IgD-negative memory B cell (primary cell): ENCODE results near the gene TWF1. TPM values are rescaled to one million over a fixed set of nuclear protein-coding genes. Genes with fewer than 3 reads are reported as not detected.

Source experiments
- H3K27ac Mint-ChIP-seq, 3 donors: one replicate each; pipeline ENCODE4 v1.8.0; 2020 to 2022; ENCODE audit warnings: mild to moderate bottlenecking in 3 of 3, mixed read lengths in 3 of 3, moderate library complexity in 1 of 3
- H3K27me3 Mint-ChIP-seq: one replicate; pipeline ENCODE4 v1.8.0; 2021; ENCODE audit warnings: mixed read lengths
- H3K36me3 Mint-ChIP-seq: one replicate; pipeline ENCODE4 v1.8.0; 2020; ENCODE audit warnings: mild to moderate bottlenecking, mixed read lengths
- H3K4me1 Mint-ChIP-seq, 3 donors: one replicate each; pipeline ENCODE4 v1.8.0; 2020 to 2022; ENCODE audit warnings: mixed read lengths in 3 of 3, mild to moderate bottlenecking in 1 of 3
- H3K4me3 Mint-ChIP-seq, 4 donors: one replicate each; pipeline ENCODE4 v1.8.0; 2020 to 2022; ENCODE audit warnings: mild to moderate bottlenecking in 4 of 4, mixed read lengths in 4 of 4, moderate library complexity in 3 of 4
- H3K9me3 Mint-ChIP-seq, 3 donors: one replicate each; pipeline ENCODE4 v1.8.0; 2020 to 2021; ENCODE audit warnings: mixed read lengths in 3 of 3, mild to moderate bottlenecking in 1 of 3
- polyA plus RNA-seq: library from polyadenylated mRNA; unstranded; fragments of 300-500 nt; fragmentation: Illumina TruSeq; gene quantifications from one replicate; pipeline ENCODE4 v1.2.3, GENCODE V29; 2021

TWF1 gene
- polyA plus RNA-seq, 1 donor from 2014 or later: 22.3 TPM

GRCh38 chr12:43824207-43824775 is 18.2 kb upstream of the TWF1 start:
- Mint-ChIP-seq H3K9me3 (no peaks in the 10 kb centered on the region), H3K27ac (no peak overlapping the region), H3K27me3 (no peaks in the 10 kb centered on the region), H3K4me1 (no peaks in the 10 kb centered on the region), H3K4me3 (no peak overlapping the region), H3K36me3 (no peaks in the 10 kb centered on the region)

- Mint-ChIP-seq H3K27ac (no peak overlapping the region), H3K27me3 (peaks cover 2% of the 10 kb centered on the region)
Observed at GRCh38 chr12:43816168-43816567, 10.1 kb upstream of the TWF1 start.

GRCh38 chr12:43815416-43815815 is 9.3 kb upstream of the TWF1 start:
- Mint-ChIP-seq H3K9me3 (no peaks in the 10 kb centered on the region), H3K36me3 (peaks cover 2% of the 10 kb centered on the region), H3K27ac (no peak overlapping the region), H3K4me1 (no peaks in the 10 kb centered on the region), H3K4me3 (no peak overlapping the region), H3K27me3 (peaks cover 2% of the 10 kb centered on the region)

More at GRCh38 chr12:43816168-43816567, 10.1 kb upstream of the TWF1 start:
- H3K36me3 Mint-ChIP-seq: peaks cover 2% of the 10 kb centered on the region
- no peaks in the 10 kb centered on the region for H3K4me1 Mint-ChIP-seq
- peak overlapping the region in 1 of 4 donors; percentile 10 for H3K4me3 Mint-ChIP-seq
- no peaks in the 10 kb centered on the region for H3K9me3 Mint-ChIP-seq

DNA sequence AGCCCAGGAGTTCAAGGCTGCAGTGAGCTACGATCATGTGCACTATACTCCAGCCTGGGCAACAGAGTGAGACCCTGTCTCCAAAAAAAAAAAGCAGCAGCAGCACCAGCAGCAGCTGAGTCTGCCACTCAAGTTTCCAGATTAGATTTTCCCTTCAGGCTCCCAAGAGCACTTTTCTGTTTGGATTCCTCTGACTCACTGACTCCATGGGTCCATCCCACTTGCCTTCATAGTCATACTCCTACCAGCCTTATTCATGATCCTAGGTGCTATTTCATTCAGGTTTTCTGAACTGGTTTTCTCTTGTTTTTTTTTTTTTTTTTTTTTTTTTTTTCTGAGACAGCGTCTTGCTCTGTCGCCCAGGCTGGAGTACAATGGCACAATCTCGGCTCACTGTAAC is 6.8 kb upstream of the TWF1 start:
- Mint-ChIP-seq H3K4me1 (no peaks in the 10 kb centered on the region), H3K4me3 (no peak overlapping the region), H3K36me3 (peaks cover 2% of the 10 kb centered on the region), H3K27me3 (peaks cover 2% of the 10 kb centered on the region), H3K27ac (no peak overlapping the region), H3K9me3 (no peaks in the 10 kb centered on the region)

DNA sequence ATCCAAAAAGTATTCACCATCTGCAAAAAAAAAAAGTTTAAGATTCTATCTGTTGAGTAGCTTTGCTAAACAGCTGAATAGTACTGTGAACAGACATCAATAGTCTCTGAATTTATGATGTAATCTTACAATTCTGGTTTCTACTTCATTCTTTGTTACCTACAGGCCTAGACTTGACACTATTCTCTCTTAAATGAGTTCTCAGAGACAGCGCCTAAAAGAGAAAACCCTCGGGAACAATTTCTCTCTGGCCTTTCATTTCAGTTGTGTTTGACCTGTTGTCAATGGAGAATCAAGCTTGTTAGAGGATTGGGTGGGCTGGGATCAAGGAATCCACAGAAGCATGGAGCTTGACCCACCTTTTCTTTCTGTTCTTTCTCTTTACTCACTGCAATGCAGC is 5.9 kb upstream of the TWF1 start:
- H3K4me3 Mint-ChIP-seq: no peak overlapping the region
- no peaks in the 10 kb centered on the region for H3K4me1 Mint-ChIP-seq
- no peaks in the 10 kb centered on the region for H3K9me3 Mint-ChIP-seq
- no peak overlapping the region for H3K27ac Mint-ChIP-seq
- H3K27me3 Mint-ChIP-seq: peaks cover 2% of the 10 kb centered on the region
- H3K36me3 Mint-ChIP-seq: peaks cover 2% of the 10 kb centered on the region

- H3K27ac Mint-ChIP-seq: peak overlapping the region; percentile 98 to 100 (median 100)
- H3K9me3 Mint-ChIP-seq: peaks cover 0 to 2% (median 0%) of the 10 kb centered on the region in 3 donors
- no peaks in the 10 kb centered on the region for H3K36me3 Mint-ChIP-seq
- H3K4me1 Mint-ChIP-seq: peaks cover 14 to 22% (median 20%) of the 10 kb centered on the region in 3 donors
- no peaks in the 10 kb centered on the region for H3K27me3 Mint-ChIP-seq
- peak overlapping the region in 3 of 4 donors; percentile 98 to 100 (median 100) for H3K4me3 Mint-ChIP-seq
Observed at GRCh38 chr12:43807386-43807785, 1.3 kb upstream of the TWF1 start.

DNA sequence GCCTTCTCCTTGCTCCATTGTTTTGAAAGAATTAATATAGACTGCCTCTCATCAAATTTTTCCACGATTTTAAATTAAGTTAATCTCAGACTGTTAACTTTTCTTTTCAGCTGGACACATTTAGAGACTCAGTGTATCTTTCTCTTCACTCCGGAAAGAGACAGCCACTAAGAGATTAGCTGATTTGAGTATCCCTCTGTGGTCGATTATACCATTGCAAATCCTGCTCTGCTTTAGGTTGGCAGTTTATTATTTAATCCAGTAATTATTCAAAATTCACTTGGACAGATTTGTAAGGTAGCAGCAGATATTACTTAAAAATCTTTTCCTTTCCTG is 588 bp upstream of the TWF1 start:
- H3K4me3 Mint-ChIP-seq: peak overlapping the region; percentile 98 to 100 (median 100)

GRCh38 chr12:43805149-43805859 is 813 bp downstream of the TWF1 start:
- H3K27ac Mint-ChIP-seq: peak overlapping the region; percentile 90 to 96 (median 94)
- no peaks in the 10 kb centered on the region for H3K36me3 Mint-ChIP-seq
- H3K9me3 Mint-ChIP-seq: peaks cover 0 to 2% (median 0%) of the 10 kb centered on the region in 3 donors
- H3K27me3 Mint-ChIP-seq: no peaks in the 10 kb centered on the region
- H3K4me1 Mint-ChIP-seq: peaks cover 14 to 22% (median 20%) of the 10 kb centered on the region in 3 donors
- H3K4me3 Mint-ChIP-seq: peak overlapping the region; percentile 94 to 100 (median 99)

More for the DNA sequence above, 588 bp upstream of the TWF1 start:
- Mint-ChIP-seq H3K4me1 (peaks cover 14 to 22% (median 20%) of the 10 kb centered on the region in 3 donors), H3K9me3 (peaks cover 0 to 2% (median 0%) of the 10 kb centered on the region in 3 donors), H3K27me3 (no peaks in the 10 kb centered on the region), H3K27ac (peak overlapping the region; percentile 98 to 100 (median 100)), H3K36me3 (no peaks in the 10 kb centered on the region)

GRCh38 chr12:43797561-43798217 is 8.4 kb downstream of the TWF1 start:
- Mint-ChIP-seq H3K27ac (no peak overlapping the region), H3K4me3 (no peak overlapping the region), H3K9me3 (no peaks in the 10 kb centered on the region), H3K4me1 (peaks cover under 1 to 11% (median 2%) of the 10 kb centered on the region in 3 donors), H3K36me3 (peaks cover 5% of the 10 kb centered on the region), H3K27me3 (no peaks in the 10 kb centered on the region)

DNA sequence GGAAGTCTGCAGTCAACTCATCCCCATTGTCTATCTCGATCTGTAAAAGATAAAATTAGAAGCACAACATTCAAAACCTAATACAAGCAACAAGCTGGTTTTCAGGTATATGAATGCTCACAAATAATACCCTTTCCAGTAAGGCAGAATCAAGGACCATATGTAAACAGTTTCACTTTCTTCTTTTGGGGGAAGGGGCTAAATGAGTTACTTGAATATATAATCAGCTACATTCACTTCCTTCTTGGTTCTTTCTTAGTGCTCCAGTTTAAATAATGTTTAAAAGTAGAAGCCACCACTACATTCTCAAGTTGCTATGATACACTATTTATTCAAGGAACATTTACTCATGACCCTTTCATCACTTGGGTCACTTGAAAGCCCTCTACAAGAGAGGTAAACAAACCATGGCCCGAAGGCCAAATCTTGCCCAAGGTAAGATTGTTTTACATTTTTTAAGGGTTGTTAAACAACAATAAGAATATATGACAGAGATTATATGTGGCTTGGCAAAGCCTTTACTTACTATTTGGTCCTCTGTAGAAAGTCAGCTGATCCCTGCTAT is 10.3 kb downstream of the TWF1 start:
- H3K4me3 Mint-ChIP-seq: no peak overlapping the region
- H3K27me3 Mint-ChIP-seq: no peaks in the 10 kb centered on the region
- peaks cover 5% of the 10 kb centered on the region for H3K36me3 Mint-ChIP-seq
- H3K9me3 Mint-ChIP-seq: peaks cover 0 to 1% (median 0%) of the 10 kb centered on the region in 3 donors
- H3K27ac Mint-ChIP-seq: no peak overlapping the region
- H3K4me1 Mint-ChIP-seq: peaks cover 0 to 11% (median 3%) of the 10 kb centered on the region in 3 donors

DNA sequence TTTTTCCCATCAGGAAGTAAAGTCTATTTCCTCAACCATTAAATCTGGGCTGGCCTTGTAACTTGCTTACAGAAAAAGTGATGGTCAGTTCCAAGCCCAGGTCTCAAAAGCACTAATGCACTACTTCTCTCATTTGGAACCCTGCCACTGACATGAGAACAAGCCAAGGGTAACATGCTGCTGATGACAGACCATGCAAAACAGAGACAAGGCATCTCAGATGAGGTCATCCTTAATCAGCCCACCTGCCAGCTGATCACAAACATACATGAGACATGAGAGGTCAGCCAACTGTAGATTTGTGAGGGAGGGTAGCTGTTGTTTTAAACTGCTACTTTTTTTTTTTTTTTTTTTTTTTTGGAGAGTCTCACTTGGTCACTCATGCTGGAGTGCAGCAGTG is 16.2 kb downstream of the TWF1 start:
- Mint-ChIP-seq H3K36me3 (peaks cover 5% of the 10 kb centered on the region), H3K27ac (peak overlapping the region in 1 of 3 donors; percentile 24), H3K27me3 (no peaks in the 10 kb centered on the region), H3K4me3 (no peak overlapping the region), H3K4me1 (peaks cover 0 to 2% (median 0%) of the 10 kb centered on the region in 3 donors), H3K9me3 (peaks cover 0 to 1% (median 0%) of the 10 kb centered on the region in 3 donors)

DNA sequence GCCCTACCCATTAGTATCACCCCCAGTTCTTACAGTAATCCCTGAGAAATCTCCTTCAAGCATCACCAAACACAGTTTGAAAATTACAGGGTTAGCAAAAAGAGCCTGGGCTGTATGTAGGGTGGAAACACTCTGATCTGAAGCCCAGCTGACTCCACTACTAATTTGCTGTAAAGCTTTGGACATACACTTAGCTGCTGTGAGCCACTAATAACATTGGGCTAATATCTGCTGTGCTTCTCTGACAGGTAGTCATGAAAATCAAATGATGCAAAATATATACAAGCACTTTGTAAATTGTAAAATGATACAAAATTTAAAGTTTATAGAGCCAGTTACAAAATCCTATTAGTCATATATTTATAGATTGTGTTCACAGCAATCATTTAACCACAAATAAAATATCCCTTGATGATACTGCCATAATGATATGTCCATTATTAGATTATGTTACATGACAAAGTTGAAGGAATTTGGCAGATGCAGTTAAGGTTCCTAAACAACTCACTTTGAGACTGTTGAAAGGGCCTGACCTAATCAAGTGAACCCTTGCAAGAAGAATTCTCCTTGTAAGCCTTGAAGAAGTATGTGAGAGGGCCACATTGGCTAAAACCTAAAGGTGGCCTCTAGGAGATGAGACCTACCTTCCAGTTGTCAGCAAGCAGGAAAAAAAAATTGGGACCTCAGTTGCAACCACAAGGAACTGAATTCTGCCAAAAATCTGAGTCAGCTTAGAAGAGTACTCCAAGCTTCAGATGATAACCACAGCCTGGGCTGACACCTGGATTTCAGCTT is 19.0 kb downstream of the TWF1 start:
- no peaks in the 10 kb centered on the region for H3K27me3 Mint-ChIP-seq
- peaks cover 0 to 2% (median 0%) of the 10 kb centered on the region in 3 donors for H3K4me1 Mint-ChIP-seq
- peak overlapping the region in 1 of 3 donors; percentile 13 for H3K27ac Mint-ChIP-seq
- H3K9me3 Mint-ChIP-seq: peaks cover 0 to 1% (median 0%) of the 10 kb centered on the region in 3 donors
- no peak overlapping the region for H3K4me3 Mint-ChIP-seq
- peaks cover 4% of the 10 kb centered on the region for H3K36me3 Mint-ChIP-seq

- H3K9me3 Mint-ChIP-seq: no peaks in the 10 kb centered on the region
- no peaks in the 10 kb centered on the region for H3K27me3 Mint-ChIP-seq
- H3K36me3 Mint-ChIP-seq: peaks cover 3% of the 10 kb centered on the region
- peaks cover 0 to 1% (median 0%) of the 10 kb centered on the region in 3 donors for H3K4me1 Mint-ChIP-seq
- H3K4me3 Mint-ChIP-seq: no peak overlapping the region
- H3K27ac Mint-ChIP-seq: no peak overlapping the region
Observed at GRCh38 chr12:43776498-43776897, 29.6 kb downstream of the TWF1 start.

DNA sequence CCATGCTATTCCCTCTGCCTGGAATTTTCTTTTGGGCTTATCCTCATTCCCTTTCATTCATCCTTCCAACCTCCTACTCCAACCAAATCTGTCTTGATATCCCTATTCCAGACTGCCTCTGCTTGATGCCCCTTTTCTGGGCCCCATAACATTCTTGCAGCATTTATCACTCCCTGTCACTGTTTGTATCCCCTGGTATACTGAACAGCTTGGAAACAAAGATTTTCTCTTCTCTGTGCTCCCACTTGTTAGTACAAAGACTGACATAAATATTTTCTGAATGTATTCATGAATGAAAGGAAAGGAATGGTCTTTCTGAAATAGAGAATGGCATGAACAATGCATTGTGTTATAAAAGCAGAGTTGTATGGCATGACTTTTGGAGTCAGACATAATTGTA is 39.8 kb downstream of the TWF1 start:
- no peaks in the 10 kb centered on the region for H3K27me3 Mint-ChIP-seq
- H3K4me1 Mint-ChIP-seq: peaks cover 15 to 29% (median 18%) of the 10 kb centered on the region in 3 donors
- no peaks in the 10 kb centered on the region for H3K9me3 Mint-ChIP-seq
- no peak overlapping the region for H3K27ac Mint-ChIP-seq
- peaks cover 11% of the 10 kb centered on the region for H3K36me3 Mint-ChIP-seq
- H3K4me3 Mint-ChIP-seq: no peak overlapping the region
